ENCODE measurements around the gene ORMDL3.

Gene ORMDL3

GRCh38 chr17:39971076-39971603 lies 43.7 kb upstream of the ORMDL3 start:
- H3K36me3 Mint-ChIP-seq (ENCODE audit: low read depth), result no peaks in the 10 kb centered on the region
- peaks cover 17% of the 10 kb centered on the region for H3K4me1 Mint-ChIP-seq
- H3K27ac Mint-ChIP-seq, result peak overlapping the region; percentile 76 to 88 (median 85)
- peaks cover 49% of the 10 kb centered on the region for H3K27me3 Mint-ChIP-seq (ENCODE audit: low read depth)
- TF ChIP-seq CTCF (IDR thresholded peaks at IDR 0.05; ENCODE audit: unreplicated experiment in 3 of 3), result no peak
- H3K9me3 Mint-ChIP-seq, result no peaks in the 10 kb centered on the region
- H3K4me3 Mint-ChIP-seq, result no peak overlapping the region

- Mint-ChIP-seq H3K27me3 (ENCODE audit: low read depth) (peaks cover 44% of the 10 kb centered on the region), H3K4me3 (no peak overlapping the region), H3K9me3 (no peaks in the 10 kb centered on the region), H3K27ac (peak overlapping the region in 2 of 3 experiments; percentile 43 to 61), H3K4me1 (peaks cover 12% of the 10 kb centered on the region), H3K36me3 (ENCODE audit: low read depth) (no peaks in the 10 kb centered on the region)
- no peak for TF ChIP-seq CTCF (IDR thresholded peaks at IDR 0.05; ENCODE audit: unreplicated experiment in 3 of 3)
Measured at GRCh38 chr17:39970157-39970692, 42.8 kb upstream of the ORMDL3 start.

- no peaks in the 10 kb centered on the region for H3K9me3 Mint-ChIP-seq
- no peak overlapping the region for H3K4me3 Mint-ChIP-seq
- no peak for TF ChIP-seq CTCF (IDR thresholded peaks at IDR 0.05; ENCODE audit: unreplicated experiment in 3 of 3)
- H3K4me1 Mint-ChIP-seq, result peaks cover 12% of the 10 kb centered on the region
- H3K27ac Mint-ChIP-seq, result peak overlapping the region in 2 of 3 experiments; percentile 17 to 61
- peaks cover 44% of the 10 kb centered on the region for H3K27me3 Mint-ChIP-seq (ENCODE audit: low read depth)
- no peaks in the 10 kb centered on the region for H3K36me3 Mint-ChIP-seq (ENCODE audit: low read depth)
Measured at GRCh38 chr17:39969375-39969774, 42.0 kb upstream of the ORMDL3 start.

- no peak overlapping the region for H3K27ac Mint-ChIP-seq
- peaks cover 43% of the 10 kb centered on the region for H3K27me3 Mint-ChIP-seq (ENCODE audit: low read depth)
- no peaks in the 10 kb centered on the region for H3K36me3 Mint-ChIP-seq (ENCODE audit: low read depth)
- no peak for TF ChIP-seq CTCF (IDR thresholded peaks at IDR 0.05; ENCODE audit: unreplicated experiment in 3 of 3)
- peaks cover 12% of the 10 kb centered on the region for H3K4me1 Mint-ChIP-seq
- no peak overlapping the region for H3K4me3 Mint-ChIP-seq
- no peaks in the 10 kb centered on the region for H3K9me3 Mint-ChIP-seq
Measured at GRCh38 chr17:39968761-39969160, 41.4 kb upstream of the ORMDL3 start.

- Mint-ChIP-seq H3K27ac (no peak overlapping the region), H3K4me3 (no peak overlapping the region), H3K36me3 (ENCODE audit: low read depth) (no peaks in the 10 kb centered on the region), H3K27me3 (ENCODE audit: low read depth) (peaks cover 40% of the 10 kb centered on the region), H3K9me3 (no peaks in the 10 kb centered on the region), H3K4me1 (peaks cover 4% of the 10 kb centered on the region)
- no peak for TF ChIP-seq CTCF (IDR thresholded peaks at IDR 0.05; ENCODE audit: unreplicated experiment in 3 of 3)
Measured at GRCh38 chr17:39966771-39967170, 39.4 kb upstream of the ORMDL3 start.

Data from nephron (organoid).